ENCODE measurements around the gene HNF1A. TPM values are rescaled to one million over a fixed set of nuclear protein-coding genes. Genes with fewer than 3 reads are reported as not detected.

The HNF1A gene
- total RNA-seq, 1 donor, result not detected

- no peak for TF ChIP-seq CTCF (IDR thresholded peaks at IDR 0.05; ENCODE audit: insufficient read depth, low read depth, low read length)
- DNase-seq (ENCODE audit: low read depth), result no peak
- no peak overlapping the region for H3K4me3 ChIP-seq (ENCODE audit: low read depth, low read length)
Measured at GRCh38 chr12:121025442-121026226, 47.3 kb downstream of the HNF1A start.

DNA sequence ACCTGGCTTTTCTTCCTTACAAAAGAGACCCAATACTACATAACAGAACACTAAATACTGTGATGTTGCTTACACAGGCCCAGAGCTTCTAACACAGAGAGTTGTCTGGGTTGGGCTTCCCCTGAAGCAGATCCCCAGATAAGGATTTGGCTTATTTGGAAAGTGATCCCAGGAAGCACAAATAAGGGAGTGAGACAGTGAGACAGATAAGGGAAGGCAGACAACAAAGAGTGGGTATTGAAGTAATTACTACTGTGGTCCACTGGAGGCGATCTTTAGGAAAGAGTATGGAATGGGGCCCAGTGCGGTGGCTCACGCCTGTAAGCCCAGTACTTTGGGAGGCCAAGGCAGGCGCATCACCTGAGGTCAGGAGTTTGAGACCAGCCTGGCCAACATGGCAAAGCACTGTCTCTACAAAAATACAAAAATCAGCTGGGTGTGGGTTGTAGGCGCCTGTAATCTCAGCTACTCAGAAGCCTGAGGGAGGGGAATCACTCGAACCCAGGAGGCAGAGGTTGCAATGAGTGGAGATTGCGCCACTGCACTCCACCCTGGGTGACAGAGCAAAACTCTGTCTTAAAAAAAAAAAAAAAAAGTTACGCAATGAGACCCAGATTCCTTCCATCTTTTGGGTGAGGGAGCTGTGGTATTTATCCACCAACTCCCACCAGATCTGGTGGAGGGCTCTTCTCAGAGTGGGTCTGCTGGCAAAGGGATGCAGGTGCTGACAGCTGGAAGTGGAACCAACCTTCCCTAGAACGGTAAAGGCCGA lies 48.1 kb downstream of the HNF1A start:
- no peak overlapping the region for H3K4me3 ChIP-seq (ENCODE audit: low read depth, low read length)
- DNase-seq (ENCODE audit: low read depth), result no peak
- TF ChIP-seq CTCF (IDR thresholded peaks at IDR 0.05; ENCODE audit: insufficient read depth, low read depth, low read length), result peak; percentile 14

DNA sequence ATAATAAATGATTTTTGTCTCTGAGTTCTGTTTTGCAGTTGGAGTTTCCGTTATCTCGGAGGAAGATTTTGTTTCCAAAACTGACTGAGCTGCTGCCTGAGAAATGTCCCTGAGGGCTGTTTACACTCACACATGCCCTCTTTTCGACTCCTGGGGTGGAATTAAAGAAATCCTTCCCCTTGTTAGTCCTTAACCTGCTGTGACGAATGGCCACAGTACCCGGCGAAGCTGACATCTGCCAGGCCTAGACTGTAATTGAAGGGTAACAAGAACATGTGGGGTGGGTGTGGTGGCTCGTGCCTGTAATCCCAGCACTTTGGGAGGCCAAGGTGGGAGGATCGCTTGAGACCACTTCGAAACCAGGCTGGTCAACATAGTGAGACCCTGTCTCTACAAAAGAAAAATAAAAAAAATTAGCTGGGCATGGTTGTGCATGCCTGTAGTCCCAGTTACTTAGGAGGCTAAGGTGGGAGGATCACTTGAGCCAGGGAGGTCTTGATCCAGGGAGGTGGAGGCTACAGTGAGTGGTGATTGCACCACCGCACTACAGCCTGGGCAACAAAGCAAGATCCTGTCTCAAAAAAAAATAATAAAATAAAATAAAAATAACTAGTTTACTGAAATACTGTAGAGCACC lies 52.4 kb downstream of the HNF1A start:
- no peak for TF ChIP-seq CTCF (IDR thresholded peaks at IDR 0.05; ENCODE audit: insufficient read depth, low read depth, low read length)
- H3K4me3 ChIP-seq (ENCODE audit: low read depth, low read length), result no peak overlapping the region
- no peak for DNase-seq (ENCODE audit: low read depth)

DNA sequence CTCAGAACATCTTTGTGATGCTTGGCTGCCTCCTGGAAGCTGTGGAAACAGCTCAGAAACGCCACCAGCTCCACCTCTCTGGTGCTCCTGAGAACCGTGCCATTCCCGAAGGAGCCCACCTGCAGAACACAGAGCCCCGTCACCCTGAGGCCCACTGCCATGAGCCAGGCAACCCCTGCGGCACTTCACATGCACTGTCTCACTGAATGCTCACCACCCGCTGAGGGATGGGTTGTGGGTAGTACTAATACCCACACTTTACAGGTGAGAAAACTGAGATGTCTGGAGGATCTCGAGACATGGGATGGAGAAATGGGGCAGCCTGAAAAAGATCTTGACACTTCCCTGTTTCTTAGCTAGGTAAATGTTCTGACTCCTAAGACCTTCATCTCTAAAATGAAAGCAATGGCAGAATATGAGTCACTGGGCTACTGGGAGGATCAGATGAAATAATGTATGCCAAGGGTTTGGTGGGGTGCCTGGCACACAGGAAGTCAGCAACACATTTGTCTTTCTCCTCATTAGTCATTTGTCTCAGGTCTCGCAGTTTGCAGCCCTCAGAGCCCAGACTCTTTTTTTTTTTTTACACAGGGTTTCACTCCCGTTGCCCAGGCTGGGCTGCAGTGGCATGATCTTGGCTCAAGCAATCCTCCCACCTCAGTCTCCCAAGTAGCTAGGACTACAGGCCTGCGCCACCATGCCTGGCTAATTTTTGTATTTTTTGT lies 55.4 kb downstream of the HNF1A start:
- no peak for DNase-seq (ENCODE audit: low read depth)
- H3K4me3 ChIP-seq (ENCODE audit: low read depth, low read length), result no peak overlapping the region
- no peak for TF ChIP-seq CTCF (IDR thresholded peaks at IDR 0.05; ENCODE audit: insufficient read depth, low read depth, low read length)

GRCh38 chr12:121034616-121035305 lies 56.4 kb downstream of the HNF1A start:
- TF ChIP-seq CTCF (IDR thresholded peaks at IDR 0.05; ENCODE audit: insufficient read depth, low read depth, low read length), result no peak
- no peak for DNase-seq (ENCODE audit: low read depth)
- H3K4me3 ChIP-seq (ENCODE audit: low read depth, low read length), result no peak overlapping the region

GRCh38 chr12:121036810-121037326 lies 58.5 kb downstream of the HNF1A start:
- TF ChIP-seq CTCF (IDR thresholded peaks at IDR 0.05; ENCODE audit: insufficient read depth, low read depth, low read length), result no peak
- DNase-seq (ENCODE audit: low read depth), result peak; percentile 58
- H3K4me3 ChIP-seq (ENCODE audit: low read depth, low read length), result no peak overlapping the region

Measured in fibroblast of villous mesenchyme (primary cell).